GM18499 (cell line): ENCODE data around the gene RCCD1.
"Not testable (repeated sequence)": the region's sequence is repeated elsewhere in the genome, so short reads cannot be mapped to it uniquely, and the experiment has no call there.

ENCODE experiments used
- ATAC-seq: cut with Tn5 transposase; IDR thresholded peaks from one replicate; pipeline ENCODE4 v1.9.1; 2021; ENCODE audit warnings: moderate number of reproducible peaks; ENCODE audit not compliant: insufficient read depth, unreplicated experiment

RCCD1 gene, protein sequence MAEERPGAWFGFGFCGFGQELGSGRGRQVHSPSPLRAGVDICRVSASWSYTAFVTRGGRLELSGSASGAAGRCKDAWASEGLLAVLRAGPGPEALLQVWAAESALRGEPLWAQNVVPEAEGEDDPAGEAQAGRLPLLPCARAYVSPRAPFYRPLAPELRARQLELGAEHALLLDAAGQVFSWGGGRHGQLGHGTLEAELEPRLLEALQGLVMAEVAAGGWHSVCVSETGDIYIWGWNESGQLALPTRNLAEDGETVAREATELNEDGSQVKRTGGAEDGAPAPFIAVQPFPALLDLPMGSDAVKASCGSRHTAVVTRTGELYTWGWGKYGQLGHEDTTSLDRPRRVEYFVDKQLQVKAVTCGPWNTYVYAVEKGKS

DNA sequence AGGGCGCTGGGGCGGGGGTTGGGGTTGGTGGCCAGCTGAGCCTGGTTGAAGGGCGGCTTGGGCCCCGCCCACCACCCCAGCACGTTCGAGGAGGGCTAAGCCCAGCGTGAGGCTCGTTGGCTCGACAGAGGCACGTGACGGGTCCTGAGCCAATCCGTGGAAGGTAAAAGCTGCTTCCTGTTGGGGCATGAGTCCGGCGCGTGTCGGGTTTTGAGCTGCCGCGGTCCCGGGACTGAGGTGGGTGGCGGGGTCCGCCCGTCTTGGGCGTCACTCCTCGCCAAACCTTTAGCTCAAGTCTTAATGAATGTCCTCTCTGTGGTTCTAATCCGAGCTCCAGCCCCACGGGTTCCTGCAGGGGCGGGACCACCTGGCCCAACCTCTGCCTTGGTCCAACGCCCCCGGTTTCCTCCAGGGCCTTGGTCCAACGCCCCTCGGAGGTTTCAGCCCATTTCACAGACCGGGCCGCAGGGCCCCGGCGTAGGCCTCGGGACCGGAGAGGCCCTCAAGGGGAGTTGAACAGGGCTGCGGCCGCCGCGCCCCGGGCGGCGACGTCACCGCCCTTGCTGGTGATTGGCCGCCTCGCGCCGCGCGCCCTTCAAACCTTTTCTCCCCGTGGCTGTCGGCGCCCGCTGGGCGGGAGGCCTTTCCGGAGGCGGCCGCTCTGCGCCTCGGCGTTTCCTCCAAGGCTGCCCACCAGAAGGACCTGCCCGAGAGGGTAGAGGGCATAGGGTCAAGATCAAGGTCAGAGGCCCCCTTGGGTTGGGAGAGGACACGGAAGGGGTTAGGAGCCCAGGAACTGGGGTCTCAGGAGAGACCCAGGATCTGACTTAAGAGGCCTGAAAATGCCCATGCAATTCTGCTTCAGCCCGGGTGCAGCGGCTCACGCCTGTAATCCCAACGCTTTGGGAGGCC lies at the start of gene RCCD1:
Gene RCCD1, plus strand, starts transcription at position 173 of the 912 bp plus-strand sequence. CDS start 1,851 bp downstream, outside the sequence.
- ATAC-seq = peak; percentile 82

DNA sequence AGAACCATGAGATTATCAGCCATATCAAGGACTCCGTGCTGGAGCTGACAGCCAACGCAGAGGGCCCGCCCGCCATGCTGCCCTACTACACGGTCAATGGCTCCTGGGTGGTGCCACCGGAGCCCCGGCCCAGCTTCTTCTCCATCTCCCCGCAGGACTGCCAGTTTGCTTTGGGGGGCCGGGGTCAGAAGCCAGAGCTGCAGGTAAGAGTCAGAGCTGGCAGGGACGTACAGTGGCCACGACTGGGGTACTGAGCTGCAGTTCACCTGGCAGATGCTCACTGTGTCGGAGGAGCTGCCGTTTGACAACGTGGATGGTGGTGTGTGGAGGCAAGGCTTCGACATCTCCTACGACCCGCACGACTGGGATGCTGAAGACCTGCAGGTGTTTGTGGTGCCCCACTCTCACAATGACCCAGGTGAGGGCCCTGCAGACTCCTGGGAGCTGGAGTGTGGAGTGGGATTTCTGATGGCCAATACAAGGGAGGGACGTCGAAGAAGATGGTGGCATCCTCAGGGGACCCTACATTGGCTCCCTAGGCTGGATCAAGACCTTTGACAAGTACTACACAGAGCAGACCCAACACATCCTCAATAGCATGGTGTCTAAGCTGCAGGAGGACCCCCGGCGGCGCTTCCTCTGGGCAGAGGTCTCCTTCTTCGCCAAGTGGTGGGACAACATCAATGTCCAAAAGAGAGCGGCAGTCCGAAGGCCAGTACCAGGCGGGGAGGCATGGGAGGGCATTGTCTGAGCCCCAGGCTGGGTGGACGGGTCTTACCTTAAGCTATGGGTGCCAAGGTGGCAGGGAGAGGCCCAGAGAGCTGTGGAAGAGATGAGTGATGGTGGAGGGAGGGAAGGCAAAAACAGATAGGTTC lies 49.1 kb upstream of the RCCD1 start:
- no peak for ATAC-seq

DNA sequence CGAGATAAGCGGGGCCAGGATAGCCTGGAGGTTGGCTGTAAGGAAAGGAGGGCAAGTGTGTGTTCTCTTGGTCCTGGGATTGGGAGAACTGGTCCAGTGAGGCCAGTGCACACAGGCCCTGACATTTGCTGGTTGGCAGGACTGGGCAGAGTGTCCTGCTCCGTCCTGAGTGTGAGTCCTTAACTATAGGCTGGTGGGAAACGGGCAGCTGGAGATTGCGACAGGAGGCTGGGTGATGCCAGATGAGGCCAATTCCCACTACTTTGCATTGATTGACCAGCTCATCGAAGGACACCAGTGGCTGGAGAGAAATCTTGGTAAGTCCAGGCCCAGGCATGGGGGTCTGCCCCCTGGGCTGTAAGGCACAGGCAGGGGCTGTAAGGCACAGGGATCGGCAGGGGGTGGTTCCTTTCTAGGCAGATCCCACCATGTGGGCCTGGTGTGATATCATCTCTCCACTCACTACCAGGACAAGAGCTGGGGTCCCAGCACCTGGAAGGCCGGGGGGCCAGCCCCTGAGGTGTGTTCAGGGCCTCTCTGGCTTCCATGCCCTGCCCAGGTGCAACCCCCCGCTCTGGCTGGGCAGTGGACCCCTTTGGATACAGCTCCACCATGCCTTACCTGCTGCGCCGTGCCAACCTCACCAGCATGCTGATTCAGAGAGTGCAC lies 48.4 kb upstream of the RCCD1 start:
- no peak for ATAC-seq

DNA sequence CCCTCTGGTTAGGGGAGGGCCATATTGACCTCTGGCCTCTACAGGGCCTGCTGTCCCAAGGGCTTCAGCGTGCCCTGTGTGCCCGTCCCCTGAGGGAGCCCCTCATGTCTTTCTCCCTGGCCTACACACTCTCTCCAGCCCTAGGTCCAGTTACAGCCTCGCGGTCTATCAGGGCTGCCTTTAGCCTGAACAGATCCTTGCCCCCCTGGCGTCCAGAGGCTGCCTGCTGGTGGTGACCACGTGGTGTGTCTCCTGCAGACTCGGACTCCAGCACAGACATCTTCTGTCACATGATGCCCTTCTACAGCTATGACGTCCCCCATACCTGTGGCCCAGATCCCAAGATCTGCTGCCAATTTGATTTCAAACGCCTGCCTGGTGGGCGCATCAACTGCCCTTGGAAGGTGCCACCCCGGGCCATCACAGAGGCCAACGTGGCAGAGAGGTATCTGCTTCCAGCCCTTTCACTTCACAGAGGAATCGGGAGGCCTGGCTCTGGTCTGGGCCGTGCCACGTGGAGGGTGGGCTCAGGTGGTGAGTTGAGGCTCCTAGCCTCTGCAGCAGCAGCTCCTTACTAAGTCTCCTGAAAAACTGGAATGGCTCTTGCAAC lies 47.5 kb upstream of the RCCD1 start:
- ATAC-seq = no peak

DNA sequence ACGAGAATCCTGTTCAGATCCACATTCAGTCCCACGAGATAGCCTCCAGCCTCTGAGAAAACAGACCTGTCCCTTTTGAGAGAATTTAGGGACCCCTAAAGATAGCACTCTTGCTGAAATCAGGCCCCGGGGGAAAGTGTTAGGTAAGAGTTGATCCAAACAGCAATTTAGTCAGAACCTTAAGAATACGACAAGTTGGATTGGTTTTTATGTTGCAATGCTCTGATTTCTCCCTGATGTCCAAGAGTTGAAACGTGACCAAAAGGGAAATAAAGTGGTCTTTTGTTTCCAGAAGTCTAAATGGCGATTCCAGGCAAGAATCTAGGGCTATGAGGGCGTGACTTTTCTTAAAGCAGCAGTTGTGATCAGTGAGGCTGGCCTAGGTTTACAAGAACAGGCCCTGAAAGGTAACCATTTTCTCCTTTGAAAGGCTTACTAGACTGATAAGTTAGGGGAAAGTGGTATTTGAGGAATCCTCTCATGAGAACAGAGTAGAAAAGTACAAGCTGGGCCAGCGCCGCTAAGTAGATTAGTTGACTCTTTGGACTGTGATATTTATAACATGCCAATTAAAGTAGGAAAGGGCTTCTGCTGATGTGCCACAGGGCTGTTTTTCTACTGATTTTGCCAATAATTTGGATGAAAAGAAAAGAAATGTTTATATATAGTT lies 46.7 kb upstream of the RCCD1 start:
- no peak for ATAC-seq

DNA sequence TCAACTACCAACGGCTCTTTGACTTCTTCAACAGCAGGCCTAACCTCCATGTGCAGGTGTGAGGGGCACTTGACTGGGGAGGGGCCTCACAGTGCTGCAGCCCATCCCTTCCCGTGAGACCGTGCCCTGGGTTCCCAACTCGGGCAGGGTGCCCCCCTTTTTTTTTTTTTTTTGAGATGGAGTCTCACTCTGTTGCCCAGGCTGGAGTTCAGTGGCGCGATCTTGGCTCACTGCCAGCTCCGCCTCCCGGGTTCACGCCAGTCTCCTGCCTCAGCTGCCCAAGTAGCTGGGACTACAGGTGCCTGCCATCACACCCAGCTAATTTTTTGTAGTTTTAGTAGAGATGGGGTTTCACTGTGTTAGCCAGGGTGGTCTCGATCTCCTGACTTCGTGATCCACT lies 45.2 kb upstream of the RCCD1 start:
- ATAC-seq = not testable (repeated sequence)

DNA sequence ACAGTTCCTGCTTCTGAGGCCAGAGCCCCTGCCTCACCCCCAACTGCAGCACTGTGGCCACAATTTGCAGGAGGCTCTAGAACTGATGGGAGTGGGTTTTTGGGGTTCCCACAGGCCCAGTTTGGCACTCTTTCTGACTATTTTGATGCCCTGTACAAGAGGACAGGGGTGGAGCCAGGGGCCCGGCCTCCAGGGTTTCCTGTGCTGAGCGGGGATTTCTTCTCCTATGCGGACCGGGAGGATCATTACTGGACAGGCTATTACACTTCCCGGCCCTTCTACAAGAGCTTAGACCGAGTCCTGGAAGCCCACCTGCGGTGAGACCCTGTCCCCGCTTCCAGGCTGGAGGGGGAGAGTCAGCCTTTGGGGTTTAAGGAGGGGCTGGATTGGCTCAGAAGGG lies 44.7 kb upstream of the RCCD1 start:
- no peak for ATAC-seq

DNA sequence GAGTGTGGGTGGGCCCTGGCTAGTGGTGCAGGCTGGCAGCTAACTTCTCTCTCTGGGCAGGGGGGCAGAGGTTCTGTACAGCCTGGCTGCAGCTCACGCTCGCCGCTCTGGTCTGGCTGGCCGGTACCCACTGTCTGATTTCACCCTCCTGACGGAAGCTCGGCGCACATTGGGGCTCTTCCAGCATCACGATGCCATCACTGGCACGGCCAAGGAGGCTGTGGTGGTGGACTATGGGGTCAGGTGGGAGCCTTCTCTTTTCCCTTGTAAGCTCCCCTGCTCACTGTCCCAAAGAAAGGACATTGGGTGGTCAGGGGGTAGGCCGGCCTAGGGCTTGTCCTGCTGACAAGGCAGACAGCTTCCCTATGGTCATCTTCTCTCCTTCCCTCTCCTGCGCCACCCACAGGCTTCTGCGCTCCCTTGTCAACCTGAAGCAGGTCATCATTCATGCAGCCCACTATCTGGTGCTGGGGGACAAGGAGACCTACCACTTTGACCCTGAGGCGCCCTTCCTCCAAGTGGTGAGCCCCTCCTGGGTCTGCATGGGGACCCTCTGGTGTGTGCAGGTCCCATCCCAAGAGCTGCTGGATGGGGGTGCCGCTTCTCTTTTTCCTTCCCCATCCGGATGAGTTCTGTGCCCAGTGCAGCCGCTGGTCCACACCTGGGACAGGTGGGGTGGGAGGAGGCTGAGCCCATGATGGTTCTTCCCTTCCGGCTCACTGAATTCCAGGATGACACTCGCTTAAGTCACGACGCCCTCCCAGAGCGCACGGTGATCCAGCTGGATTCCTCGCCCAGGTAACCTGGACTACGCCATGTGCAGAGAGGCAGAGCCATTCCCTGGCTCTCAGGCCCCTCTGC lies 44.0 kb upstream of the RCCD1 start:
- ATAC-seq = no peak

DNA sequence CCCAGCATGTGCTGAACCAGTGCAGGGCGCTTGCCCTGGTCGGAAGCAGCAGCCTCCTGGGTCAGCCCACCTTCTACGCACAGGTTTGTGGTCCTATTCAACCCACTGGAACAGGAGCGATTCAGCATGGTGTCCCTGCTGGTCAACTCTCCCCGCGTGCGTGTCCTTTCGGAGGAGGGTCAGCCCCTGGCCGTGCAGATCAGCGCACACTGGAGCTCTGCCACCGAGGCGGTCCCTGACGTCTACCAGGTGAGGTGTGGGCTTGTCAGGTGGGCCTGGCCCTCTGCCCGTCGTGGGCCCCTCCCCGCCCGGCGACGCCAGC lies 43.4 kb upstream of the RCCD1 start:
- no peak for ATAC-seq

DNA sequence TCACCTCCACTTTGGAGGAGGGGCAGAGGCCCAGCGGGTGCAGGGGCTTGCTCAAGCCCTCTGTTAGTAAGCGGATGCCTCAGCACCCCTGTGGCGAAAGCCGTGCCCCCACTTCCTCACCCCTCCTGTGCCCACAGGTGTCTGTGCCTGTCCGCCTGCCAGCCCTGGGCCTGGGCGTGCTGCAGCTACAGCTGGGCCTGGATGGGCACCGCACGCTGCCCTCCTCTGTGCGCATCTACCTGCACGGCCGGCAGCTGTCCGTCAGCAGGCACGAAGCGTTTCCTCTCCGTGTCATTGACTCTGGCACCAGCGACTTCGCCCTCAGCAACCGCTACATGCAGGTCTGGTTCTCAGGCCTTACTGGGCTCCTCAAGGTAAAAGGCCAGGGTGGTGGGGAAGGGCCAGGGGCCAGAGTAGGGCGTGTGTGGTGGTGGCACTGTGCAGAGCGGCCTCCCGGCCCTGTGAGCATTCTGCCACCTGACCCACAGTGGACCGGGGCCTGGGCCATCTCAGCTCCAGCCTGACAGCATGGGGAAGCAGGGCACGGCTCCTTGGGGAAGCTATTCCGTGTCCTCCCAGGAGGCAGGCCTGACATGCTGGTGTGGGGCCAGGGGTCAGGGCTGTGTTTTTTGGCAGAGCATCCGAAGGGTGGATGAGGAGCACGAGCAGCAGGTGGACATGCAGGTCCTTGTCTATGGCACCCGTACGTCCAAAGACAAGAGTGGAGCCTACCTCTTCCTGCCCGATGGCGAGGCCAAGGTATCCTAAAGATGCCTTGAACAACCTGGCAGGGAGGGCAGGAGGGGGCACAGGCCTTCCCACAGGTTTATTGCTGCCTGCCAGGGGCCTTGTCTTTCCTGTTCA lies 42.5 kb upstream of the RCCD1 start:
- no peak for ATAC-seq

DNA sequence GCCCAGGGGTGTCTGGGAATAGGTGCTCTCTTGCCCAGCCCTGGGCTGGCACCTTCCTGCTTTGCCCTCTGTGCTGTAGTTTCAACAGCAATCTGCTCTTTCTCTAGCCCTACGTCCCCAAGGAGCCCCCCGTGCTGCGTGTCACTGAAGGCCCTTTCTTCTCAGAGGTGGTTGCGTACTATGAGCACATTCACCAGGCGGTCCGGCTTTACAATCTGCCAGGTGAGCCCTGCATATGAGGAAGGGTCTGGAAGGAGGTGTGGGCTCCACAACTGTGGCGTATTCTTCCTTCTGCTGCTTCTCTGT lies 42.0 kb upstream of the RCCD1 start:
- ATAC-seq = no peak

DNA sequence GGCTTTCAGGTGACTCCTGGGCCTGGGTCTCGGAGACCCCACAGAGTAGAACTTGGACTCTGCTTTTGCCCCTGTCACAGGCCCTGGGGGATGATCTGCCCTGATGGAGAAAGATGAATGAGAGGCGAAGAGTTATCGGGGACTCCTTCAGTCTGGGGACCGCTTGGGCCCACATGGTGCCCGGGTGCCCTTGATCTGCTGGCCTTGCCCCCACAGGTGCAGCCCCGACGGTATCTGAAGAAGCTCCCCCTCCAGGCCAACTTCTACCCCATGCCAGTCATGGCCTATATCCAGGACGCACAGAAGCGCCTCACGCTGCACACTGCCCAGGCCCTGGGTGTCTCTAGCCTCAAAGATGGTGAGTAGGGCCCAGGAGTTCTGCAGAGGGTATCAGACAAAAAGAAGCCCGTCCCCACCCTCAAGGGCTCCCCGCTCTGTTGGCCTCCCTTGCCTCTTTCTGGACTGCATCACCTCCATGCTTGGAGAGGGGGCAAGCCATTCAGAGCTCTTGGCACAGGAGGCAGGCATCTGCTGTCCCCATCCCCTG lies 41.2 kb upstream of the RCCD1 start:
- ATAC-seq = no peak

DNA sequence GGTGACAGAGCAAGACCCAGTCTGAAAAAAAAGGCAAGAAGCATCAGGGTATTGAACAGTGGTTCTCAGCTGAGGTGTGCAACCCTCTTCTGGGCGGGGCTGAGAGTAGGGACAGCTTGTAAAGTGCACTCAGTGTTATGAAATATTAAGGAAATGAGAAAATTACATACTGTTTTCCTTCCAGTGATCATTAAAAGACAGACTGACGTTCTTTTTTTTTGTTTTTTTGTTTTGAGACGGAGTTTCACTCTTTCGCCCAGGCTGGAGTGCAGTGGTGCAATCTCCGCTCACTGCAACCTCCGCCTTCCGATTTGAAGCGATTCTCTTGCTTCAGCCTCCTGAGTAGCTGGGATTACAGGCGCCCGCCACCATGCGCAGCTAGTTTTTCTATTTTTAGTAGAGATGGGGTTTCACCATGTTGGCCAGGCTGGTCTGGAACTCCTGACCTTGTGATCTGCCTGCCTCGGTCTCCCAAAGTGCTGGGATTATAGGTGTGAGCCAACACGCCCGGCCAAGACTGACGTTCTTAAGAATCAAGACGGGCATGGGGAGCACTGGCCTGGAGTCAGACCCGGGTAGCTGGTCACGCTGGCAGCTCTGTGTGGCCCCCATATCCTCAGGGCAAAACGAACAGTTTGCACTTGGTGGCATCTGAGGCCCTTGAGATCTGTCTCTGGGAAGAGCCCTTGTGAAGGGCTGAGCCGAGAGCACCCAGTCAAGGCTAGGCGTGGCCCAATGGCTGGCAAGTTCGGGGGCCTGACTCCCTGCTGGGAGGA lies 40.2 kb upstream of the RCCD1 start:
- ATAC-seq = no peak

DNA sequence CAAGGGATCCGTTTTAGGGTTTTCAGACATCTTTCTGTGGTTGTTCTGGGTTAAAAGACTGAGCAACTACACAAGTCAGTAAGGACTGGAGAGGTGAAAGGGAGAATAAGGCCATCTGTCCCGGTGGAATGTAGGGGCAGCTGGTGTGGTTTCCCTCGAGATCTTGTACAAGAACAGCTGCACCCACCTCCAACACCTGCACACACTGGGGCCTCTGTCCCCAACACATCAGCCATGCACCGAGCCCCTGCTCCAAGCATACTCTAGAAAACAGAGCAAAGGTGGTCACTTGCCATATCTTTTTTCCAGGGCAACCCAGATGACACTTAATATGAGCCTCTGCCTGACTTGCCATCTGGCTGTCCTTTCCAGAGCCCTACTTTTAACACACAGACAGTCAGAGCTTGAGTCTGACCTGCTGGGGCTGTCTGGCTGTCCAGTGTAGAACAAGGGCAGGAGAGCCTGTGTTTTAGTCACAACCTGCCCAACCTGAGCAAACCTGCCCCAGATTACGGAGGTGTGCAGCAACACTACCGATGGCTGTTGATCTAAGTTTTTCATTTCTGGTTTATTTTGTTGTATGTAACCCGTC lies 39.4 kb upstream of the RCCD1 start:
- no peak for ATAC-seq

DNA sequence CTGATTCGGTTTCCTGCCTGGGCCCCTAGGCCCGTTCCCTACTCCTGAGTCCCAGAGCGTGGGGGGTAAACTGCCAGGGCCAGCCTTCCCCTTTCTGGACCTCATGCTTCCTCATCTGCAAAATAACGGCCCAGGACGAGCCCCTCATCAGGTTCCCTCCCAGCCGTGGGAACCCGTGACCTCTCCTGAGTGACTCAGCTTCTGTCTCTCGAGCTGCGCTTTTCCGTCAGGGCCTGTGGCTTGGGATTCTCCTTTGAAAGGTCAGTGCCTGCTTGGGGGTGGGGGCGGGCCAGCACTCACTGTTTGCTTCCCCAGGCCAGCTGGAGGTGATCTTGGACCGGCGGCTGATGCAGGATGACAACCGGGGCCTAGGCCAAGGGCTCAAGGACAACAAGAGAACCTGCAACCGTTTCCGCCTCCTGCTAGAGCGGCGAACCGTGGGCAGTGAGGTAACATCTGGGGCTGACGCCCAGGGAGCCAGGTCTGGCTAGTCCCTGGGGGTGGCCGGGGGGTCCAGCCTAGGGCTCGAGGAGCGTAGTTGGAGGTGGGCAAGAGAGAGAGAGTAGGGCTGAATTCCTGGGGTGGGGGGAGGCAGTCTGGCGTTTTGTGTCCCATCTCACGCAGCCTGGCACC lies 38.8 kb upstream of the RCCD1 start:
- ATAC-seq = no peak

DNA sequence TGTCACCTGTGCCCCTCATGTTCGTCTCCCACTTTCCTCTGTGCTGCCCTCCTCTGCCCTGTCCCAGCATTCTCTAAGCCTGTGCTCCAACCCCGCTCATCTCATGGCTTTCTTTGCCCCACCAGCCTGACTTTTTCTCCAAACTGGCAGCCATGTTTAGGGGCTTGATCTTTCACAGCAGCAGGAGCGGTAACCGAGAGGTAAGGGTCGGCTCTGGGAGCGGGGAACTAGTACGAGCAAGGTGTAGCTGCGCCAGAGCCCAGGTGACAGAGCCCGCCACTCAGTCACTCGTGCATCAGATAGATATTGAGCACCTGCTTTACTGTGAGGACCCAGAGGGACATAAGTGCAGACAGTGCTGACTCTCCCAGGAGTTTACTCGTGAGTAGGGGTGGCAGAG lies 38.2 kb upstream of the RCCD1 start:
- no peak for ATAC-seq
